ENCODE results near the gene RPS6KA1. TPM values are rescaled to one million over a fixed set of nuclear protein-coding genes. Genes with fewer than 3 reads are reported as not detected.

The RPS6KA1 gene
- total and polyA plus RNA-seq, 2 of the 4 experiments (the other 2 are of a cell fraction): 3.6 to 6.3 TPM

DNA sequence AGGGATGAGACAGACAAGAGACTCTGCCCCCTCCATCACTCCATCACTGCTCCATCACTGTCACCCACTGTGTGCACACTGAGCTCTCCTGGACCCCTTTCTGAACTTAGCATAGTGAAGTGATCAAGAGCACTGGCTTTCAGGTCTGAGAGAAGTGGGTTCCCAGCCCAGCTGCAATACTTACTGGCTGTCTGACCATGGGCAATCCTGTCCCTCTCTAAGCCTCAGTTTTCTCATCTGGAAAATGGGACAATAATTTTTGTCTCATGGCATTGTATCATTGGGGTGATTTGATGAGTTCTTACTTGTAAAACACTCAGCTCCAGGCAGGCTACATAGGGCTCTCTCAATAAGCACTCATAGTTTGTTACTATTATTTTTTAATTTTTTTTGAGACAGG lies 7.5 kb upstream of the RPS6KA1 start:
- Histone ChIP-seq H2BK20ac (ENCODE audit: low read depth, low read length) (no peak overlapping the region), H3K9me3 (ENCODE audit: control insufficient read depth, insufficient read depth, low read length) (no peaks in the 10 kb centered on the region), H3K36me3 (ENCODE audit: control insufficient read depth, insufficient read depth, low read length) (no peaks in the 10 kb centered on the region), H2BK120ac (ENCODE audit: low read depth, low read length) (no peak overlapping the region), H3K4me3 (ENCODE audit: insufficient read depth, low read depth, low read length) (no peak overlapping the region), H2BK15ac (ENCODE audit: low read depth, low read length) (no peak overlapping the region), H3K56ac (ENCODE audit: extremely low read depth, insufficient read depth, low read length) (no peak overlapping the region), H3K9ac (ENCODE audit: low read depth, low read length) (no peak overlapping the region), H2AK9ac (replicated peaks; ENCODE audit: low read depth, low read length, poor library complexity) (no peak overlapping the region), H3K9me1 (ENCODE audit: insufficient read depth, low read length) (no peaks in the 10 kb centered on the region), H3K79me1 (ENCODE audit: low read depth in 1 of 2, low read length in 2 of 2) (no peaks in the 10 kb centered on the region), H2AK5ac (ENCODE audit: low read depth, low read length) (no peak overlapping the region), H3K14ac (replicated peaks; ENCODE audit: low read depth, low read length) (no peak overlapping the region), H3K23ac (ENCODE audit: low read depth, low read length) (no peak overlapping the region), H4K8ac (ENCODE audit: low read depth in 2 of 2, low read length in 2 of 2) (no peak overlapping the region), H3K27ac (ENCODE audit: insufficient read depth, low read length) (no peak overlapping the region), H3K27me3 (ENCODE audit: control insufficient read depth, insufficient read depth, low read length) (peaks cover 42% of the 10 kb centered on the region), H3K4me2 (ENCODE audit: low read depth, low read length) (no peak overlapping the region), H3K4ac (ENCODE audit: low read depth, low read length) (no peak overlapping the region), H3K18ac (ENCODE audit: low read depth, low read length) (no peak overlapping the region), H2AFZ (replicated peaks; ENCODE audit: low read length, poor library complexity) (no peak overlapping the region), H4K91ac (ENCODE audit: insufficient read depth, low read depth, low read length) (no peak overlapping the region), H4K5ac (ENCODE audit: low read depth, low read length) (no peak overlapping the region), H4K20me1 (ENCODE audit: insufficient read depth, low read length) (no peaks in the 10 kb centered on the region), H2BK5ac (ENCODE audit: low read depth, low read length, poor library complexity, severe bottlenecking) (no peak overlapping the region), H3K4me1 (ENCODE audit: control insufficient read depth, insufficient read depth, low read length) (no peaks in the 10 kb centered on the region)
- ChIA-PET POLR2A (ENCODE audit: unreplicated experiment) (no interaction called here), CTCF (no interaction called here)
- dilution Hi-C loops (cut with HindIII; ENCODE audit: low sequenced_read_pairs, unreplicated experiment): no loop called here
- intact Hi-C loops (cut with micrococcal nuclease): no loop called here
- TF ChIP-seq MAFK (IDR thresholded peaks at IDR 0.05; ENCODE audit: low read depth, low read length): no peak
- TF ChIP-seq, protein P1, sequence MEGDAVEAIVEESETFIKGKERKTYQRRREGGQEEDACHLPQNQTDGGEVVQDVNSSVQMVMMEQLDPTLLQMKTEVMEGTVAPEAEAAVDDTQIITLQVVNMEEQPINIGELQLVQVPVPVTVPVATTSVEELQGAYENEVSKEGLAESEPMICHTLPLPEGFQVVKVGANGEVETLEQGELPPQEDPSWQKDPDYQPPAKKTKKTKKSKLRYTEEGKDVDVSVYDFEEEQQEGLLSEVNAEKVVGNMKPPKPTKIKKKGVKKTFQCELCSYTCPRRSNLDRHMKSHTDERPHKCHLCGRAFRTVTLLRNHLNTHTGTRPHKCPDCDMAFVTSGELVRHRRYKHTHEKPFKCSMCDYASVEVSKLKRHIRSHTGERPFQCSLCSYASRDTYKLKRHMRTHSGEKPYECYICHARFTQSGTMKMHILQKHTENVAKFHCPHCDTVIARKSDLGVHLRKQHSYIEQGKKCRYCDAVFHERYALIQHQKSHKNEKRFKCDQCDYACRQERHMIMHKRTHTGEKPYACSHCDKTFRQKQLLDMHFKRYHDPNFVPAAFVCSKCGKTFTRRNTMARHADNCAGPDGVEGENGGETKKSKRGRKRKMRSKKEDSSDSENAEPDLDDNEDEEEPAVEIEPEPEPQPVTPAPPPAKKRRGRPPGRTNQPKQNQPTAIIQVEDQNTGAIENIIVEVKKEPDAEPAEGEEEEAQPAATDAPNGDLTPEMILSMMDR (conservative IDR thresholded peaks at IDR 0.05; ENCODE audit: low read depth, low read length): no peak
- TF ChIP-seq NFE2L2 (IDR thresholded peaks at IDR 0.05; ENCODE audit: low read depth, low read length): no peak
- no peak for TF ChIP-seq CHD1 (IDR thresholded peaks at IDR 0.05; ENCODE audit: low read depth, low read length)
- TF ChIP-seq RFX5 (IDR thresholded peaks at IDR 0.05; ENCODE audit: low read depth, low read length): no peak
- TF ChIP-seq RAD21 (IDR thresholded peaks at IDR 0.05; ENCODE audit: low read length): no peak
- no peak for TF ChIP-seq SMC3 (IDR thresholded peaks at IDR 0.05; ENCODE audit: low read depth, low read length)
- TF ChIP-seq BHLHE40 (IDR thresholded peaks at IDR 0.05; ENCODE audit: low read depth, low read length): no peak
- no peak for TF ChIP-seq CEBPB (IDR thresholded peaks at IDR 0.05; ENCODE audit: low read depth, low read length)
- BruUV-seq (replicated peaks): no TSS peak
- DNase-seq (no peak), ATAC-seq (ENCODE audit: low read depth) (no peak)
- in situ Hi-C loops (cut with MboI; ENCODE audit: low sequenced_read_pairs): no loop called here
